Tibial nerve (tissue), 4 donors: ENCODE data around the gene SUCLG2. TPM values are rescaled to one million over a fixed set of nuclear protein-coding genes. Genes with fewer than 3 reads are reported as not detected.
A peak's percentile ranks its signal among the peaks of the same experiment; 100 is the strongest.

ENCODE experiments used
- DNase-seq, 2 donors: peaks; one replicate each; pipeline ENCODE4 v3.0.0-alpha.2; 2019; ENCODE audit warnings: low spot score in 2 of 2
- H3K27ac ChIP-seq, 4 donors: fragments of 200-600 bp; sonication (generic) in 3 of 4; one replicate each; pipeline ENCODE4 v1.5.1; 2017 to 2019; ENCODE audit warnings: mild to moderate bottlenecking in 1 of 4
- H3K27me3 ChIP-seq, 2 donors: fragments of 200-600 bp; sonication (generic) in 1 of 2; one replicate each; pipeline versions ENCODE4 v1.5.1 to v1.6.0; 2017 to 2019
- H3K36me3 ChIP-seq, 3 donors: fragments of 200-600 bp; sonication (generic); one replicate each; pipeline ENCODE4 v1.5.1; 2018 to 2019
- H3K4me1 ChIP-seq, 4 donors: fragments of 200-600 bp; sonication (generic) in 3 of 4; one replicate each; pipeline ENCODE4 v1.5.1; 2017 to 2019
- H3K4me3 ChIP-seq, 4 donors: fragments of 200-600 bp; sonication (generic) in 3 of 4; one replicate each; pipeline ENCODE4 v1.5.1; 2017 to 2019; ENCODE audit warnings: mild to moderate bottlenecking in 1 of 4, moderate library complexity in 1 of 4
- H3K9me3 ChIP-seq, 4 donors: fragments of 200-600 bp; sonication (generic) in 3 of 4; one replicate each; pipeline ENCODE4 v1.5.1; 2017 to 2019
- CTCF ChIP-seq, 5 experiments: fragments of 200-600 bp in 3 of 5; fragments of 450-650 bp in 2 of 5; sonication (generic) in 3 of 5; IDR thresholded peaks; one replicate each; pipeline ENCODE4 v1.5.1; 2016 to 2019; ENCODE audit warnings: antibody characterized with exemption in 5 of 5, mild to moderate bottlenecking in 3 of 5, moderate library complexity in 2 of 5
- EP300 ChIP-seq, 2 donors: sonication (generic); formaldehyde crosslinking; IDR thresholded peaks; one replicate each; pipeline ENCODE4 v1.6.1; 2017; ENCODE audit warnings: antibody characterized with exemption in 2 of 2, mild to moderate bottlenecking in 1 of 2
- POLR2A ChIP-seq, 2 donors: fragments of 450-650 bp; IDR thresholded peaks; one replicate each; pipeline ENCODE4 v1.6.1; 2017; ENCODE audit warnings: antibody characterized with exemption in 2 of 2, mild to moderate bottlenecking in 2 of 2, moderate library complexity in 2 of 2
- WGBS, 2 donors: methylation state at CpG; one replicate each; pipeline ENCODE4 v1.1.5; 2018; 5-methylcytosine and 5-hydroxymethylcytosine counted together
- total RNA-seq, 4 donors: library from RNA; depleted of rRNA; stranded (reverse); fragments of >200 nt; gene quantifications; one replicate each; pipeline ENCODE4 v1.1.0, GENCODE V29; 2016

SUCLG2 gene
- total RNA-seq, 4 donors from 2014 or later, result 28.0 to 52.8 (median 42.7) TPM

GRCh38 chr3:67661089-67661488, 6.7 kb upstream of the SUCLG2 start:
- Histone ChIP-seq H3K4me3 (no peak overlapping the region), H3K9me3 (no peaks in the 10 kb centered on the region), H3K27ac (no peak overlapping the region), H3K36me3 (no peaks in the 10 kb centered on the region), H3K27me3 (no peaks in the 10 kb centered on the region), H3K4me1 (no peaks in the 10 kb centered on the region)
- no peak for DNase-seq
- 48 to 76% methylated on average over 1 of the region's 1 CpG for WGBS, 2 donors
- TF ChIP-seq EP300 (IDR thresholded peaks at IDR 0.05) (no peak), POLR2A (IDR thresholded peaks at IDR 0.05) (no peak), CTCF (IDR thresholded peaks at IDR 0.05) (no peak)

- Histone ChIP-seq H3K4me3 (no peak overlapping the region), H3K4me1 (peaks cover 0 to 21% (median 9%) of the 10 kb centered on the region in 4 donors), H3K27ac (no peak overlapping the region), H3K36me3 (no peaks in the 10 kb centered on the region), H3K27me3 (no peaks in the 10 kb centered on the region), H3K9me3 (no peaks in the 10 kb centered on the region)
- no peak for TF ChIP-seq EP300 (IDR thresholded peaks at IDR 0.05)
- no peak for TF ChIP-seq CTCF (IDR thresholded peaks at IDR 0.05)
- TF ChIP-seq POLR2A (IDR thresholded peaks at IDR 0.05), result no peak
- WGBS, 2 donors, result 79 to 83% methylated on average over 5 of the region's 5 CpGs
- DNase-seq, result no peak
Observed at GRCh38 chr3:67657192-67657591, 2.8 kb upstream of the SUCLG2 start.

GRCh38 chr3:67656614-67657013, 2.2 kb upstream of the SUCLG2 start:
- TF ChIP-seq EP300 (IDR thresholded peaks at IDR 0.05) (no peak), CTCF (IDR thresholded peaks at IDR 0.05) (no peak), POLR2A (IDR thresholded peaks at IDR 0.05) (no peak)
- WGBS, 2 donors, result 82 to 91% methylated on average over 2 of the region's 2 CpGs
- no peaks in the 10 kb centered on the region for H3K36me3 ChIP-seq

GRCh38 chr3:67655364-67656121, 1.1 kb upstream of the SUCLG2 start:
- Histone ChIP-seq H3K4me3 (peak overlapping the region in 3 of 4 donors; percentile 84 to 99 (median 94)), H3K27ac (peak overlapping the region in 1 of 4 donors; percentile 95), H3K36me3 (no peaks in the 10 kb centered on the region), H3K9me3 (no peaks in the 10 kb centered on the region), H3K4me1 (peaks cover 0 to 35% (median 11%) of the 10 kb centered on the region in 4 donors), H3K27me3 (no peaks in the 10 kb centered on the region)
- TF ChIP-seq EP300 (IDR thresholded peaks at IDR 0.05) (no peak), CTCF (IDR thresholded peaks at IDR 0.05) (no peak), POLR2A (IDR thresholded peaks at IDR 0.05) (no peak)
- no peak for DNase-seq
- WGBS, 2 donors, result 85% methylated on average over 23 to 24 of the region's 24 CpGs

More at GRCh38 chr3:67656614-67657013, 2.2 kb upstream of the SUCLG2 start:
- no peaks in the 10 kb centered on the region for H3K9me3 ChIP-seq
- no peak overlapping the region for H3K4me3 ChIP-seq
- no peak overlapping the region for H3K27ac ChIP-seq
- H3K4me1 ChIP-seq, result peaks cover 0 to 25% (median 9%) of the 10 kb centered on the region in 4 donors
- H3K27me3 ChIP-seq, result no peaks in the 10 kb centered on the region
- no peak for DNase-seq

GRCh38 chr3:67654844-67655177, 399 bp upstream of the SUCLG2 start:
- 18 to 24% methylated on average over 8 to 11 of the region's 11 CpGs for WGBS, 2 donors
- H3K4me1 ChIP-seq, result peaks cover 0 to 42% (median 16%) of the 10 kb centered on the region in 4 donors
- H3K27me3 ChIP-seq, result no peaks in the 10 kb centered on the region
- TF ChIP-seq CTCF (IDR thresholded peaks at IDR 0.05), result no peak
- no peak for TF ChIP-seq POLR2A (IDR thresholded peaks at IDR 0.05)
- no peak for TF ChIP-seq EP300 (IDR thresholded peaks at IDR 0.05)
- no peaks in the 10 kb centered on the region for H3K9me3 ChIP-seq
- H3K4me3 ChIP-seq, result peak overlapping the region; percentile 84 to 99 (median 94)
- H3K36me3 ChIP-seq, result no peaks in the 10 kb centered on the region
- peak in 1 of 2 donors; percentile 9 for DNase-seq
- H3K27ac ChIP-seq, result peak overlapping the region; percentile 92 to 98 (median 96)
